Stimulated activated CD4-positive, alpha-beta T cell treated with anti-CD3 and anti-CD28 coated beads, Interleukin-12 subunit alpha, Interleukin-12 subunit beta, amount 100 ng/mL, for 24 hours (primary cell): ENCODE measurements around the gene GGN.

Experiments used
- DNase-seq, 2 experiments: peaks; one replicate each; pipeline ENCODE4 v3.0.0-alpha.2; 2020; ENCODE audit warnings: low read depth in 2 of 2

The GGN gene, protein sequence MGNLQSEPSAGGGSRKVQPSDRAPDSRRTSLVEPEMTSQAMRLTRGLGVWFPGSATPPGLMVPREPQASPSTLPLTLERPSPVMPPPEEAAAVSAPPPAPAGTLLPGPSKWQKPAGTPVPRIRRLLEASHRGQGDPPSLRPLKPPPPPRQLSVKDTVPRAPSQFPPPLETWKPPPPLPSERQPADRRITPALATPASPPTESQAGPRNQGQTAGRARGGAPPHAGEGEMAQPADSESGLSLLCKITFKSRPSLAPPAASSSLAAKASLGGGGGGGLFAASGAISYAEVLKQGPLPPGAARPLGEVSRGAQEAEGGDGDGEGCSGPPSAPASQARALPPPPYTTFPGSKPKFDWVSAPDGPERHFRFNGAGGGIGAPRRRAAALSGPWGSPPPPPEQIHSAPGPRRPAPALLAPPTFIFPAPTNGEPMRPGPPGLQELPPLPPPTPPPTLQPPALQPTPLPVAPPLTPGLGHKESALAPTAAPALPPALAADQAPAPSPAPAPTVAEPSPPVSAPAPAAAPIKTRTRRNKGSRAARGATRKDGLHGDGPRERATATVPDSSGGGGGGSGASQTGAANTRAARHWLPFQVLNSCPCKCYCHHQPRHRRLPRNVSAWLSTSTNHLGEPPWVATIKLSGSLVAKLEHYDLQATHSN

DNA sequence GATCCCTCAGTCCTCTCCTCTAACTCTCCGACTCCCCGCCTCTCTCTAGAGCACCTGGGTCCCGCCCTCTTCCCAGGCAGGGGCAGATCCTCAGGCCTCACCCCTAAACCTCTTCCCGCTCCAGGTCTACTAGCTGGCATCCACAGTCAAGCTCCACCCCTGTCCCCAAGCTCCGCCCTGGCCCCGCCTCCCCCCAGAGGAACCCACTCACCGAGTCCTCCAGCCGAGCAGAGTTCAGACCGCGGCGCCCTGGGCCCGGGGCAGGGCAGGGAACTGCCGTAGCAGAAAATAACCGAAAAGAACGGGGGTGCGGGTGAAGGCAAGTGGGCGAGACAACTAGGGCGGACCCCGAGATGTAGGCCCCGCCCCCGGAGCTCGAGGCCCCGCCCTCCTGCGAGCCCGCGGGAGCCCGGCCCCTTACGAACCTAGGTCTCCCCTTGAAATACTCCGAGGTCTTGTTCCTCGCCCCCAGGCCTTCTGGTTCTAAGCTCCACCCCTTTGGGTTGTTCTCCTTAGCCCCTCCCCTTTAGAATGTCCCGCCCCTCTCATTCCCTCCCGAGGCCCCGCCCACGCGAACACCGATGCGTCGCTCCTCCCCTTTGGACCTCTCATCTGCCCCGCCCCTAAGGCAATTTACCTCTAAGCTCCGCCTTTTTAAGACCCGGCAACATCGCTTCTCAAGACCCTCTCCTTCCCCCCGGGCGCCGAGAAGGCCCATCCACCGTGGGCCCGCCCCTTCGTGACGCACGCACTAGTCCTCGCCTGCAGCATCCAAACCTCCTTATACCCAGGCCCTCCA lies at the start of gene GGN:
TSS of gene GGN (minus strand) at position 485 of the 799 bp plus-strand sequence. CDS start 773 bp downstream, outside the sequence.
- DNase-seq, result peak; percentile 58 to 76

DNA sequence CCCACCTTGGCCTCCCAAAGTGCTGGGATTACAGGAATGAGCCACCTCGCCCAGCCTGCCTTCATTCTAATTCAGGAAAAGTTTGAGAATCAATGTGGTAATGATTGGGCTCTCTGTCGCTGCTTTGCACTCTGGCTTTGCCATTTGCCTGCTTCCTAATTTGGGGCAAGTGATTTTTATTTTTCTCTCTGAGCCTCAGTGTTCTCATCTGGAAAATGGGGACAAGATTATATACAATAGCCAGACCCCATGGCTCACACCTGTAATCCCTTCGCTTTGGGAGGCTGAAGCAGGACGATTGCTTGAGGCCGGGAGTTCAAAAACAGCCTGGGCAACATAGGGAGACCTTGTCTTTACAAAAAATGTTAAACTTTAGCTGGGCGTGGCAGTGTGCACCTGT lies 49.5 kb upstream of the GGN start:
- DNase-seq, result no peak

GRCh38 chr19:38434549-38435051 lies 46.8 kb upstream of the GGN start:
- no peak for DNase-seq

DNA sequence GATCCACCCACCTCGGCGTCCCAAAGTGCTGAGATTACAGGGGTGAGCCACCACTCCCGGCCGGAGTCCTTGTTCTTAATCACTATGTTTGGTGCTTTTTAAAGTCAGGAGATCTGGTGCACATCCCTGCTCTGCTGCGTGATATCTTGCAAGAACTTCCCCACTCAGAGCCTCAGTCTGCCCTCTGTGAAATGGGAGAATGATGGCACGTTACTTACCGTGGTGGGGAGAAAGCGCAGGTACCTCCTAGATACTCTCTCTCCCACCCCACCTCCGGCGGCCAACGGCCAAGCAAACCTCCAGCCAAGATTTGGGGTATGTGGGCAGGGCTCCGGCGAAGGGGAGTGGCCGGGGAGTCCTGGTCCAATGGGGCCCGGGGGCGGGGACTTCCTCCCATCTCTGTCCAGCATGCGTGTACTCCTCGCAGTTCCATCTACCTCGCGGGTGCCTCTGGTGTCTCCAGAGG lies 45.5 kb upstream of the GGN start, which contains the start of gene RYR1:
TSS of gene RYR1 (plus strand) at position 424 of the 466 bp plus-strand sequence. CDS start 139 bp downstream, outside the sequence.
- peak in 1 of 2 experiments; percentile 63 for DNase-seq

- no peak for DNase-seq
These were observed 43.1 kb upstream of the GGN start for GRCh38 chr19:38430931-38431330.

DNA sequence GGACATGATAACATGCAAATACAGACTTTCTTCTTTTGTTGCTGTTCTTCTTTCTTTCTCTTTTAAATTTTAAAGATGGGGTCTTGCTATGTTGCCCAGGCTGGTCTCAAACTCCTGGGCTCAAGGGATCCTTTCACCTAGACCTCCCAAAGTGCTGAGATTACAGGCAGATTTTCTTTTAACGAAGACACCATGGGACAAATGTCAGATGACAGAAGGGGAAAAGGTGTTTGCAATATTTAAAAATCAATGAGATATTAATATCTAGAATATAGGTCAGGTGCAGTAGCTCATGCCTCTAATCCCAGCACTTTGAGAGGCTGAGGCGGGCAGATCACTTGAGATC lies 42.0 kb upstream of the GGN start:
- DNase-seq, result no peak

DNA sequence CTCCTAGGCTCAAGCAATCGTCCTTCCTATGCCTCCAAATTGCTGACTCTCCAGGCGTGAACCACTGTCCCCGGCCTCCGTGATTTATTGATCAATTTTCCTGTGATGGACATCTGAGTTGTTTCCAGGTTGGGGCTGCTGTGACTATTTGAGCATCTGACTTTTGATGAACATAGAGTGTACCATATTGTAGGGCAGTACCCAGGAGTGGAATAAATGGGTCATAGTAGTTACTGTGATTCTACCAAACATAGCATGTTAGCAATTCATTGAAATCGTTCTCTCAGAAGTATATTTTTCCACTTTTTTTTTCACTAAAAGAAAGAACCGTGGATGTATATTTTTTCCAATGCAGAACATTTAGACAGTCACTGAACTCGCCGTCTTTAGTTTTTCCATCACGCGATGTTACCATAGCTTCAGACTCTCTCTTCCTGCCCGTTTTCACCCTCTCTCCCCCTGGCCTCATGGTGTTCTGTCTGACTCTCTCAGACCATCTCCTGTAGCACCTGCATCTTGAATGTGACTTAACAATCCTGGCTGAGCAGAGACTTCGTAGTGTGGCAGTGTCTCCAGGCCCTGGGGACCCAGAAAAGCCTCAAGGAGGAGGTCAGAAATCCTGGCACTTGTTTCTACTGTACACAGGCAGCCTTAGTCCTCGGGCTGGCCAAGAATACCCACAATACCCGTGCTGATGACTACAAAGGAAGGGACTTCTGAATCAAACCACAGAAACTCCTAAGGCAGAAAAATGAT lies 41.4 kb upstream of the GGN start:
- DNase-seq, result peak in 1 of 2 experiments; percentile 40

DNA sequence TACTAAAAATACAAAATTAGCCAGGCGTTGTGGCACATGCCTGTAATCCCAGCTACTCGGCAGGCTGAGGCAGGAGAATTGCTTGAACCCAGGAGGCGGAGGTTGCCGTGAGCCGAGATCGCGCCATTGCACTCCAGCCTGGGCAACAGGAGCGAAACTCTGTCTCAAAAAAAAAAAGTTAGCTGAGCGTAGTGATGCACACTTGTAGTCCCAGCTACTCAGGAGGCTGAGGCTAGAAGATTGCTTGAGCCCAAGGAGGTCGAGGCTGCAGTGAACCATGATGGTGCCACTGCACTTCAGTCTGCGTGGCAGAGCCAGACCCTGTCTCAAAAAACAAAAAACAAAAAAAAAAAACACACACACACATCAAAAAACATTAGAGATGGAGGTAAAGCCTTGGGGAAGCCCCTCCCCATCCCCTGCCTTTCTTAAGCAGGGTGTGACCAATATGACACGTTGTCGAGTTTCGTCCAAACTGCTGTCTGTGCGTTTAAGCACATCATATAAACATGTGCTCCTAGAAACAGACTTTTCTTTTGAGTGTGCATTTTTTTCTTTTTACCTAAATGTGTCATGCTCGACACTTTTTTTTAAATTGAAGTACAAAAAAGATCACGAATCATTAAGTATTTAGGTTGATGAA lies 39.3 kb upstream of the GGN start:
- peak in 1 of 2 experiments; percentile 60 for DNase-seq

DNA sequence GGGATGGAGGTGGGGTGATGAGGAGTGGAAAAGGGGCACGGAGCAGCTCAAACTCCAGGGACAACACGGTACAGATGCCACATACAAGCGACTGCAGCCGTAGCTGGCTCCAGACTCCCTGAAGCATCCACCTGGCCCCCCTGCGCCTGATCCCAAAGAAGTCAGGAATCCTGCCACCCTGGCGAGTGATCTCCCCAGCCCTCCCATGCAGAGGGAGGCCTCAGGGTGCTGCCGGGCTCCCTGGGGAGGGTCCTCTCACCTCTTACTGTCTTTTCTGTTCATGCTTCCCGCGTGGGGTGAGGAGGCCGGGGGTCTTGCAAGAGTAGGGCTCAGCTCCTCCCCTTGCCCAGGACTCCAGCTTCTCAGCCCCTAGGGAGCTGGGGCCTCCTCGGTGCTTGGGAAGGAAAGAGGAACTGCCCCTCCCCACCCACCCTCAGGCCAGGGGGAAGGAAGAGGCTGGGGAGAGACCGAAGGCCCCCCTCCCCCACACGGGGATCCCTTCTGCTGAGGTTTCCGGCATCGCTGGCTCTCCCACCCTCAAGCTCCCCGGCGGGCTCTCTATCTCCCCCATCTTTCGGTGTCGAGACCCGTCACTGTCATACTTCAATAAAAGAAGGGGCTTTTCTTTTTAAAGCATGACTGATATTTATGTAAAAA lies 38.1 kb upstream of the GGN start, which contains the start of gene RASGRP4:
TSS of gene RASGRP4 (minus strand) at position 410 of the 657 bp plus-strand sequence. CDS start at position 282, 128 bp downstream.
- peak in 1 of 2 experiments; percentile 41 for DNase-seq

DNA sequence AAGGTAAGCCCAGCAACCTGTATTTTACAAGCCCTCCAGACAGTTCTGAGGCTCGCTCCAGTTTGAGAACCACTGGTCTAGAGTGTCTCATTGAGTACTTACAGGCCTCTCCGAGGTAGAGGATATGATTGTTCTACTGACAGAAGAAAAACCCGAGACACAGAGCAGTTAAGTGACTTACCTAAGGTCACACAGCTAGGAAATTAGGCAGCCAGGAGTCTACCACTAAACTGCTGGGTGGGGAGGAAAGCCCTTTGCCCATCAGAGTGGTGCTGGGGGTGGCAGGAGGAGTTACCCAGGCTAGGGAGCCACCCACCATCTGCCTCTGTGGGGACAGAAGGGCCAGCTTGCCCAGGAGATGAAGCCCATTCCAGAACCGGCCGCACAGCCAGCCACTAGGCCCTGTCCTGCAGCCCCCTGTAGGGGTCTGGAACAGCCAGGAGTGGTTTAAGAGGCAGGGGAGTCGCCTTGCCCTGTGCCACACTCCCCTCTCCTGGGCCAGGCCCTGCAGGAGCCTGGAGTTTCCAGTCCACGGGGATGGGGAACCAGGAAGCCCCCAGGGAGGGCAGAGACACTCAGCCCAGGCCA lies 37.5 kb upstream of the GGN start:
- no peak for DNase-seq

GRCh38 chr19:38424272-38424671 lies 36.4 kb upstream of the GGN start:
- DNase-seq, result no peak

DNA sequence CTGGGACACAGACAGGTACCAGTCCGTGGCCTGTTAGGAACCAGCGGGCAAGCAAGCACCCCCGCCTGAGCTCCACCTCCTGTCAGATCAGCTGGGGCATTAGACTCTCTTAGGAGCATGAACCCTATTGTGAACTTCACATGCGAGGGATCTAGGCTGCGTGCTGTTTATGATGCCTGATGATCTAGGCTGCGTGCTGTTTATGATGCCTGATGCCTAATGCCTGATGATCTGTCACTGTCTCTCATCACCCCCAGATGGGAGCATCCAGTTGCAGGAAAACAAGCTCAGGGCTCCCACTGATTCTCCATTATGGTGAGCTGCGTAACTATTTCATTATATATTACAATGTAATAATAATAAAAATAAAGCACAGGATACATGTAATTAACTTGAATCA lies 34.6 kb upstream of the GGN start:
- DNase-seq, result no peak

- no peak for DNase-seq
These were observed 34.0 kb upstream of the GGN start for GRCh38 chr19:38421856-38422255.

GRCh38 chr19:38420935-38421334 lies 33.1 kb upstream of the GGN start:
- no peak for DNase-seq

GRCh38 chr19:38417544-38418506 lies 30.0 kb upstream of the GGN start:
- peak in 1 of 2 experiments; percentile 68 for DNase-seq

DNA sequence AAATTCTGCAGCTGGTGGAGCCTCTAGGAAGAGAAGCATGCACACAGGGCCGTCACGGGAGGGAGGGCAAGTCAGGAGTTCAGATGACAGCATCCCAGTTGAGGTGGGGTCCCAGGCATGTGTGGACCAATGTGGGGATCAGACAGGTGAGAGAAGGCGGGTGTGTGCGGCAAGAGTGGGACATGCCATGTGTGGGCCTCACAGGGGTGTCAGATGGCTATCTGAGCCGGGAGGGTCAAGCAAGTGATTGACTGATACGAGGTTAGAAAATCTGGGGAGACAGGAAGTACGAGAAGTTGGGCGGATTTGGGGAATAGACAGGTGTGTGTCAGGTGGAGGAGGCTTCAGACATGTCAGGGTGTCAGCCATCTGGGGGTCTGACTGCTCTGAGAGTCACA lies 29.3 kb upstream of the GGN start:
- DNase-seq, result no peak

GRCh38 chr19:38413416-38413815 lies 25.6 kb upstream of the GGN start:
- no peak for DNase-seq

GRCh38 chr19:38412961-38413360 lies 25.1 kb upstream of the GGN start:
- DNase-seq, result no peak
